Astrocyte (in vitro differentiated cells and primary cell): ENCODE data around the gene KCNAB1. TPM values are rescaled to one million over a fixed set of nuclear protein-coding genes. Genes with fewer than 3 reads are reported as not detected.

Experiments used
- DNase-seq: peaks from one replicate; pipeline ENCODE4 v3.0.0-alpha.2; 2010; ENCODE audit warnings: low read depth
- FAIRE-seq: peaks from 2 replicates; lab custom pipeline; 2011; peaks lifted over from hg19 to GRCh38; lab: Jason Lieb, UNC
- H2AFZ ChIP-seq: 2 replicates; pipeline ENCODE4 v1.6.0; 2012; ENCODE audit warnings: low read depth, low read length, inconsistent platforms
- H3K27ac ChIP-seq: 2 replicates; pipeline ENCODE4 v1.5.1; 2011; ENCODE audit warnings: low read depth, low read length, inconsistent platforms
- H3K27me3 ChIP-seq: 2 replicates; pipeline ENCODE4 v1.6.0; 2011; ENCODE audit warnings: low read length, inconsistent platforms; ENCODE audit not compliant: insufficient read depth
- H3K36me3 ChIP-seq: 2 replicates; pipeline ENCODE4 v1.5.1; 2011; ENCODE audit warnings: low read length, inconsistent platforms; ENCODE audit not compliant: insufficient read depth
- H3K4me1 ChIP-seq: 2 replicates; pipeline ENCODE4 v1.5.1; 2011; ENCODE audit warnings: low read length, inconsistent platforms; ENCODE audit not compliant: insufficient read depth
- H3K4me2 ChIP-seq: 2 replicates; pipeline ENCODE4 v1.6.0; 2012; ENCODE audit warnings: low read length, inconsistent platforms
- H3K4me3 ChIP-seq: 2 replicates; pipeline ENCODE4 v1.5.1; 2011; ENCODE audit warnings: low read depth, mild to moderate bottlenecking, low read length, inconsistent platforms; ENCODE audit not compliant: insufficient read depth
- H3K79me2 ChIP-seq: 2 replicates; pipeline ENCODE4 v1.6.0; 2012; ENCODE audit warnings: mild to moderate bottlenecking, low read length, inconsistent platforms; ENCODE audit not compliant: insufficient read depth
- H3K9ac ChIP-seq: 2 replicates; pipeline ENCODE4 v1.6.0; 2012; ENCODE audit warnings: mild to moderate bottlenecking, low read length, inconsistent platforms
- H3K9me3 ChIP-seq: 2 replicates; pipeline ENCODE4 v1.5.1; 2012; ENCODE audit warnings: low read depth, mild to moderate bottlenecking, low read length, inconsistent platforms; ENCODE audit not compliant: insufficient read depth
- H4K20me1 ChIP-seq: 2 replicates; pipeline ENCODE4 v1.6.0; 2012; ENCODE audit warnings: low read length, inconsistent platforms; ENCODE audit not compliant: insufficient read depth
- H3K27ac Mint-ChIP-seq: one replicate; pipeline ENCODE4 v1.8.0; 2021; ENCODE audit warnings: mild to moderate bottlenecking, mixed read lengths; ENCODE audit not compliant: unreplicated experiment
- H3K27me3 Mint-ChIP-seq: one replicate; pipeline ENCODE4 v1.8.0; 2021; ENCODE audit warnings: low read depth, mixed read lengths; ENCODE audit not compliant: unreplicated experiment
- H3K36me3 Mint-ChIP-seq: one replicate; pipeline ENCODE4 v1.8.0; 2021; ENCODE audit warnings: low read depth, mixed read lengths; ENCODE audit not compliant: unreplicated experiment
- H3K4me1 Mint-ChIP-seq: one replicate; pipeline ENCODE4 v1.8.0; 2021; ENCODE audit warnings: low read depth, mixed read lengths; ENCODE audit not compliant: unreplicated experiment
- H3K4me3 Mint-ChIP-seq: one replicate; pipeline ENCODE4 v1.8.0; 2021; ENCODE audit warnings: mild to moderate bottlenecking, moderate library complexity, mixed read lengths; ENCODE audit not compliant: unreplicated experiment
- H3K9me3 Mint-ChIP-seq: one replicate; pipeline ENCODE4 v1.8.0; 2021; ENCODE audit warnings: mild to moderate bottlenecking, mixed read lengths; ENCODE audit not compliant: unreplicated experiment
- CTCF ChIP-seq: IDR thresholded peaks from 2 replicates; pipeline ENCODE4 v1.5.1; 2011; ENCODE audit warnings: low read depth, mild to moderate bottlenecking, inconsistent platforms, low read length, moderate library complexity; ENCODE audit not compliant: insufficient read depth
- EZH2 ChIP-seq: IDR thresholded peaks from 2 replicates; pipeline ENCODE4 v1.6.1; 2012; ENCODE audit warnings: mild to moderate bottlenecking, low read length, inconsistent platforms; ENCODE audit not compliant: insufficient read depth
- total RNA-seq: library from RNA; stranded (reverse); gene quantifications from 2 replicates; pipeline ENCODE4 v1.2.1, GENCODE V29; 2021

The KCNAB1 gene
- total RNA-seq, 1 donor from 2014 or later = 0.30 TPM

- Histone ChIP-seq H3K4me3 (no peak overlapping the region), H3K9ac (no peak overlapping the region), H3K4me2 (no peak overlapping the region), H3K36me3 (no peaks in the 10 kb centered on the region), H4K20me1 (no peaks in the 10 kb centered on the region), H3K9me3 (no peaks in the 10 kb centered on the region), H2AFZ (no peak overlapping the region), H3K4me1 (no peaks in the 10 kb centered on the region), H3K27ac (no peak overlapping the region), H3K79me2 (no peaks in the 10 kb centered on the region), H3K27me3 (no peaks in the 10 kb centered on the region)
- H3K4me3 Mint-ChIP-seq = no peak overlapping the region
- TF ChIP-seq EZH2 = no peak
- peaks cover 7% of the 10 kb centered on the region for H3K27me3 Mint-ChIP-seq
- FAIRE-seq (no peak), DNase-seq (no peak)
- H3K27ac Mint-ChIP-seq = no peak overlapping the region
- no peaks in the 10 kb centered on the region for H3K4me1 Mint-ChIP-seq
- H3K9me3 Mint-ChIP-seq = peaks cover 2% of the 10 kb centered on the region
- no peaks in the 10 kb centered on the region for H3K36me3 Mint-ChIP-seq
Observed at GRCh38 chr3:156575641-156576040, 455.3 kb downstream of the KCNAB1 start.

DNA sequence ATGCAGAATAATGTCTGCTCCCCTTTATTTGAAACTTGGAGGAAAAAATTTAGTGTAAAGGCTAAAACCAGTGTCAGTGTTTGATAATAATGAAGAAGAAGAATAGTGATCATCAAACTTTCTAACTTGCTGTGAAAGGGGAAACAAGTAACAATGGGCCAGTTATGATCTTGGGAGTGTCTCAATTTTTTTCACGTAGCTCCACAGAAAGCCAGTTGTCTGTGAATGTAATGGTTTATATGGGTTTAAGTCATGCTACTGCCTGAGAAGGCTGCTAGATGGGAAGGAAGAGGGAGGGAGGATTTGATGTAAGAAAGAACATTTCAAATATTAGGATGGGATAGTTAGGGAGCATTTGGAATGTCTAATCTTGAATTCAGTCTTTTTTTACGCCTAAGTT lies 455.7 kb downstream of the KCNAB1 start:
- Histone ChIP-seq H3K36me3 (no peaks in the 10 kb centered on the region), H3K4me2 (no peak overlapping the region), H3K27me3 (no peaks in the 10 kb centered on the region), H3K9ac (no peak overlapping the region), H3K4me3 (no peak overlapping the region), H3K9me3 (no peaks in the 10 kb centered on the region), H4K20me1 (no peaks in the 10 kb centered on the region), H3K4me1 (no peaks in the 10 kb centered on the region), H2AFZ (no peak overlapping the region), H3K27ac (no peak overlapping the region), H3K79me2 (no peaks in the 10 kb centered on the region)
- FAIRE-seq (no peak), DNase-seq (no peak)
- Mint-ChIP-seq H3K9me3 (peaks cover 2% of the 10 kb centered on the region), H3K4me1 (no peaks in the 10 kb centered on the region), H3K4me3 (no peak overlapping the region), H3K36me3 (no peaks in the 10 kb centered on the region), H3K27me3 (peaks cover 7% of the 10 kb centered on the region), H3K27ac (no peak overlapping the region)
- no peak for TF ChIP-seq EZH2
- no peak for TF ChIP-seq CTCF

DNA sequence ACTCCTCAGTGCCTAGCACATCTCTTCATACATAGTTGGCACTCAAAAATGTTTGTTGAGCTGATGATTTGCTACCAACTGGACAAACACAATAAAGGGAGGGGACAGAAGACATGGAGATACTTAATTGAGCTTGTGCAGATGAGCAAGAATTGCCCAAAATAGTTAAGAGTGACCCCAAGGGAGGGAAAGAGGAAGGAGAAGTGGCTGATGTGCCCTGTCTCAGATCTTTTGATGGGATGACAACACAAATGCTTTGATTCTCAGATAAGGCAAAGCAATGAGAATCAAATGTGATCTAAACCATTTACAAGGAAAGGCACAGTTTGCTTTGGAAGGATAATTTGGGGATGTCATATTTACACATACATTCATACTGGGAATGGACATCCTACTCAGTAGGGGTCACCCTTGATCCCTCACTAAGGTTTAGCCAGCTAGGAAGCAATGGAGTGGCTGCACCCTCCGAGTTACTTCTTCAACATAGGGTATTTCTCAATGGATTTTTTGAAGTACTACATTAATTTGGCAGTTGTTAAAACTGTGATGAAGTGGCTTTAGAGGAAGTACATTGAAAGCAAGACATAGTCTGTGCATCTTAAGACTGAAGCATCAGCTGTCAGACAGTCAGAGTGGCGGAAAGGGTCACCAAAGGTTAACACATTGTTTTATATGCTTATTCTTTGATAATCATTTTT lies 456.4 kb downstream of the KCNAB1 start:
- Mint-ChIP-seq H3K27ac (no peak overlapping the region), H3K36me3 (no peaks in the 10 kb centered on the region), H3K9me3 (peaks cover 2% of the 10 kb centered on the region), H3K27me3 (peaks cover 7% of the 10 kb centered on the region), H3K4me3 (no peak overlapping the region), H3K4me1 (no peaks in the 10 kb centered on the region)
- Histone ChIP-seq H4K20me1 (no peaks in the 10 kb centered on the region), H3K4me1 (no peaks in the 10 kb centered on the region), H2AFZ (no peak overlapping the region), H3K79me2 (no peaks in the 10 kb centered on the region), H3K4me3 (no peak overlapping the region), H3K36me3 (no peaks in the 10 kb centered on the region), H3K27ac (no peak overlapping the region), H3K9me3 (no peaks in the 10 kb centered on the region), H3K9ac (no peak overlapping the region), H3K4me2 (no peak overlapping the region), H3K27me3 (no peaks in the 10 kb centered on the region)
- DNase-seq (no peak), FAIRE-seq (no peak)
- TF ChIP-seq EZH2 (no peak), CTCF (no peak)
